HG03280 (cell line): ENCODE measurements around the gene PCDHB8.
"Not testable (repeated sequence)": the region's sequence is repeated elsewhere in the genome, so short reads cannot be mapped to it uniquely, and the experiment has no call there.

Source experiments
- ATAC-seq: cut with Tn5 transposase; IDR thresholded peaks from one replicate; pipeline ENCODE4 v1.9.1; 2021; ENCODE audit warnings: mild to moderate bottlenecking, moderate library complexity; ENCODE audit not compliant: unreplicated experiment

The PCDHB8 gene

GRCh38 chr5:141184117-141184855, 6.7 kb downstream of the PCDHB8 start:
- not testable (repeated sequence) for ATAC-seq

DNA sequence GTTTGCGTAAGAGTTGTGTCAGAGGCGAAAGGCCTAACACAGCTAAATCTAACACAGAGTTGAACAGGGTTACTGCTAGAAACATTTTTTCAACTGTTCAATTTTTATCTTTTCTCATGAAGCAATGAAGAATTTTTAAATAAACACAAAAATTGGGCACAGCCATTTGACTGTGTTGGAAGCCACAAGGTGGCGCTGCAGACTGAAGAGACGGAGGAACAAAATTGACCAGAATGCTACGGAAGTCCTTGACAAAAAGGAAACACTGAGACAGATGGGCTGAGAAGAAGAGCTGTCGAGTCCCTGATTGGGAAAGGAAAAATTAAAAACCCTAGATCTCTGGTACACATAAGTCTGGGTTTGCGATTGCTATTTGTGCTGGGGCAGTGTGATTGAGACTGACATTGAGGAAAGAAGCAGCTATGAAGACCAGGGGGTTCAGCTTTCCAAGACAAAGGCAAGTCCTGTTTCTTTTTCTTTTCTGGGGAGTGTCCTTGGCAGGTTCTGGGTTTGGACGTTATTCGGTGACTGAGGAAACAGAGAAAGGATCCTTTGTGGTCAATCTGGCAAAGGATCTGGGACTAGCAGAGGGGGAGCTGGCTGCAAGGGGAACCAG, 9.4 kb downstream of the PCDHB8 start, which contains the start of gene PCDHB9:
Gene PCDHB9 (plus strand): TSS at position 265 of the 616 bp plus-strand sequence. CDS start 158 bp downstream, at position 423.
- ATAC-seq: no peak

- not testable (repeated sequence) for ATAC-seq
Observed at GRCh38 chr5:141188682-141189081, 11.1 kb downstream of the PCDHB8 start.

DNA sequence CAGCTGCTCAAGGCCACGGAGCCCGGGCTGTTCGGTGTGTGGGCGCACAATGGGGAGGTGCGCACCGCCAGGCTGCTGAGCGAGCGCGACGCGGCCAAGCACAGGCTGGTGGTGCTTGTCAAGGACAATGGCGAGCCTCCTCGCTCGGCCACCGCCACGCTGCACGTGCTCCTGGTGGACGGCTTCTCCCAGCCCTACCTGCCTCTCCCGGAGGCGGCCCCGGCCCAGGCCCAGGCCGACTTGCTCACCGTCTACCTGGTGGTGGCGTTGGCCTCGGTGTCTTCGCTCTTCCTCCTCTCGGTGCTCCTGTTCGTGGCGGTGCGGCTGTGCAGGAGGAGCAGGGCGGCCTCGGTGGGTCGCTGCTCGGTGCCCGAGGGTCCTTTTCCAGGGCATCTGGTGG, 11.5 kb downstream of the PCDHB8 start:
- ATAC-seq: not testable (repeated sequence)

GRCh38 chr5:141192110-141192725, 14.6 kb downstream of the PCDHB8 start, which contains the start of gene PCDHB10:
Gene PCDHB10, plus strand, starts transcription at chr5:141192353. Its CDS starts 200 bp downstream, at chr5:141192553.
- no peak for ATAC-seq

DNA sequence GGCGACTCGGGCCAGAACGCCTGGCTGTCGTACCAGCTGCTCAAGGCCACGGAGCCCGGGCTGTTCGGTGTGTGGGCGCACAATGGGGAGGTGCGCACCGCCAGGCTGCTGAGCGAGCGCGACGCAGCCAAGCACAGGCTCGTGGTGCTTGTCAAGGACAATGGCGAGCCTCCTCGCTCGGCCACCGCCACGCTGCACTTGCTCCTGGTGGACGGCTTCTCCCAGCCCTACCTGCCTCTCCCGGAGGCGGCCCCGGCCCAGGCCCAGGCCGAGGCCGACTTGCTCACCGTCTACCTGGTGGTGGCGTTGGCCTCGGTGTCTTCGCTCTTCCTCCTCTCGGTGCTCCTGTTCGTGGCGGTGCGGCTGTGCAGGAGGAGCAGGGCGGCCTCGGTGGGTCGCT, 16.7 kb downstream of the PCDHB8 start:
- ATAC-seq: not testable (repeated sequence)

- no peak for ATAC-seq
Observed at GRCh38 chr5:141196363-141196762, 18.8 kb downstream of the PCDHB8 start.

GRCh38 chr5:141199359-141200235, 22.0 kb downstream of the PCDHB8 start, which contains the start of gene PCDHB11:
Gene PCDHB11, plus strand, starts transcription at chr5:141199627. Its CDS starts 148 bp downstream, at chr5:141199775.
- ATAC-seq: no peak

- ATAC-seq: not testable (repeated sequence)
Observed at GRCh38 chr5:141201126-141201525, 23.5 kb downstream of the PCDHB8 start.

GRCh38 chr5:141201646-141202045, 24.1 kb downstream of the PCDHB8 start:
- ATAC-seq: not testable (repeated sequence)

DNA sequence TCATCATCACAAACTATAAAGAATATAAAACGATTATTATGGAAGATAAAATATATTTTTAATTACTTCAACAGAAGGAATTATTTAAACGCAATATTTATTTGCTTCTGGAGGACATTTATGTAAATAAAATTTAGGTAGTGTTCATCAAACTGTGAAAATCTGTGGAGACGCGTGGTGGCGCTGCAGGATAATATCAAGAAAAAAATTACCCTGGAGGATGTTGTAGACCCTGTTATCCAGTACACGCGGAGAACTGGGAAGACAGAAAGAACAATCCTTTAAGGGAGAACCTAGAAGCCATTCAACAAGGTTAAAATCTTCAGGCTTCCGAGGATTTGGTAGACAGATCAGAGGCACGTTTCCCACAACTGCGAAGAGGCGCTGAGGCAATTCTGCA, 30.9 kb downstream of the PCDHB8 start, which contains the start of gene PCDHB12:
Gene PCDHB12 (plus strand): TSS at position 242 of the 400 bp plus-strand sequence. CDS start 189 bp downstream, outside the sequence.
- ATAC-seq: no peak

GRCh38 chr5:141210281-141210680, 32.7 kb downstream of the PCDHB8 start:
- ATAC-seq: not testable (repeated sequence)

DNA sequence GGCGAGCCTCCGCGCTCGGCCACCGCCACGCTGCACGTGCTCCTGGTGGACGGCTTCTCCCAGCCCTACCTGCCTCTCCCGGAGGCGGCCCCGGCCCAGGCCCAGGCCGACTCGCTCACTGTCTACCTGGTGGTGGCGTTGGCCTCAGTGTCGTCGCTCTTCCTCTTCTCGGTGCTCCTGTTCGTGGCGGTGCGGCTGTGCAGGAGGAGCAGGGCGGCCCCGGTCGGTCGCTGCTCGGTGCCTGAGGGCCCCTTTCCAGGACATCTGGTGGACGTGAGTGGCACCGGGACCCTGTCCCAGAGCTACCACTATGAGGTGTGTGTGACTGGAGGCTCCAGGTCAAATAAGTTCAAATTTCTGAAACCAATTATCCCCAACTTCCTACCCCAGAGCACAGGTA, 33.3 kb downstream of the PCDHB8 start:
- ATAC-seq: not testable (repeated sequence)

DNA sequence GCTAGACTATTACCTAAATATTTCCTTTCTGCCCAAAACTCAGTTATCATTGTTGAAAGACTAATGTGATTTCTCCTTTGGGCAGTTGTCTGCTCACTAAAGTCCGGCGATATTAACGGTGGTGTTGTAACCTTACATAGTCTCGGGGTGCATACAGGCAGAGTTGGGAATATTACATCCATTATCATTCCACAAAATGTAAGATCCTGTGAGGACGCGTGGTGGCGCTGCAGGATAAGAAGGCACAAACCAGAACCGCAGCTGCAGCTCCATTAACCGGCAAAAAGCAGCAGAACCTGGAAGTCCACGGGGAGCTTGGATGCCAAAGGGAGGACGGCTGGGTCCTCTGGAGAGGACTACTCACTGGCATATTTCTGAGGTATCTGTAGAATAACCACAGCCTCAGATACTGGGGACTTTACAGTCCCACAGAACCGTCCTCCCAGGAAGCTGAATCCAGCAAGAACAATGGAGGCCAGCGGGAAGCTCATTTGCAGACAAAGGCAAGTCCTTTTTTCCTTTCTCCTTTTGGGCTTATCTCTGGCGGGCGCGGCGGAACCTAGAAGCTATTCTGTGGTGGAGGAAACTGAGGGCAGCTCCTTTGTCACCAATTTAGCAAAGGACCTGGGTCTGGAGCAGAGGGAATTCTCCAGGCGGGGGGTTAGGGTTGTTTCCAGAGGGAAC, 36.2 kb downstream of the PCDHB8 start, which contains the start of gene PCDHB13:
Gene PCDHB13 (plus strand): TSS at position 264 of the 684 bp plus-strand sequence. CDS start 205 bp downstream, at position 469.
- ATAC-seq: not testable (repeated sequence)

DNA sequence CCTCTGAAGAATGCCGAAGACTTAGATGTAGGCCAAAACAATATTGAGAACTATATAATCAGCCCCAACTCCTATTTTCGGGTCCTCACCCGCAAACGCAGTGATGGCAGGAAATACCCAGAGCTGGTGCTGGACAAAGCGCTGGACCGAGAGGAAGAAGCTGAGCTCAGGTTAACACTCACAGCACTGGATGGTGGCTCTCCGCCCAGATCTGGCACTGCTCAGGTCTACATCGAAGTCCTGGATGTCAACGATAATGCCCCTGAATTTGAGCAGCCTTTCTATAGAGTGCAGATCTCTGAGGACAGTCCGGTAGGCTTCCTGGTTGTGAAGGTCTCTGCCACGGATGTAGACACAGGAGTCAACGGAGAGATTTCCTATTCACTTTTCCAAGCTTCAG, 37.0 kb downstream of the PCDHB8 start:
- ATAC-seq: not testable (repeated sequence)

- ATAC-seq: not testable (repeated sequence)
Observed at GRCh38 chr5:141215504-141215903, 37.9 kb downstream of the PCDHB8 start.

DNA sequence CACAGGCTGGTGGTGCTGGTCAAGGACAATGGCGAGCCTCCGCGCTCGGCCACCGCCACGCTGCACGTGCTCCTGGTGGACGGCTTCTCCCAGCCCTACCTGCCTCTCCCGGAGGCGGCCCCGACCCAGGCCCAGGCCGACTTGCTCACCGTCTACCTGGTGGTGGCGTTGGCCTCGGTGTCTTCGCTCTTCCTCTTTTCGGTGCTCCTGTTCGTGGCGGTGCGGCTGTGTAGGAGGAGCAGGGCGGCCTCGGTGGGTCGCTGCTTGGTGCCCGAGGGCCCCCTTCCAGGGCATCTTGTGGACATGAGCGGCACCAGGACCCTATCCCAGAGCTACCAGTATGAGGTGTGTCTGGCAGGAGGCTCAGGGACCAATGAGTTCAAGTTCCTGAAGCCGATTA, 38.4 kb downstream of the PCDHB8 start:
- ATAC-seq: not testable (repeated sequence)

GRCh38 chr5:141223112-141223783, 45.7 kb downstream of the PCDHB8 start, which contains the start of gene PCDHB14:
Gene PCDHB14, plus strand, starts transcription at chr5:141223343. Its CDS starts 163 bp downstream, at chr5:141223506.
- no peak for ATAC-seq

DNA sequence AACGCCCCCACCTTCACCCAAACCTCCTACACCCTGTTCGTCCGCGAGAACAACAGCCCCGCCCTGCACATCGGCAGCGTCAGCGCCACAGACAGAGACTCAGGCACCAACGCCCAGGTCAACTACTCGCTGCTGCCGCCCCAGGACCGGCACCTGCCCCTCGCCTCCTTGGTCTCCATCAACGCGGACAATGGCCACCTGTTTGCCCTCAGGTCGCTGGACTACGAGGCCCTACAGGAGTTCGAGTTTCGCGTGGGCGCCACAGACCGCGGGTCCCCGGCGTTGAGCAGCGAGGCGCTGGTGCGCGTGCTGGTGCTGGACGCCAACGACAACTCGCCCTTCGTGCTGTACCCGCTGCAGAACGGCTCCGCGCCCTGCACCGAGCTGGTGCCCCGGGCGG, 47.3 kb downstream of the PCDHB8 start:
- not testable (repeated sequence) for ATAC-seq
